Activated CD4-positive, CD25-positive, alpha-beta regulatory T cell treated with anti-CD3 and anti-CD28 coated beads, Interleukin-2, amount 50 U/mL, for 16 hours (primary cell): ENCODE measurements around the gene ISCU.
"Not testable (repeated sequence)": the region's sequence is repeated elsewhere in the genome, so short reads cannot be mapped to it uniquely, and the experiment has no call there.

Source experiments
- DNase-seq: peaks from one replicate; pipeline ENCODE4 v3.0.0-alpha.2; 2020; ENCODE audit warnings: low read depth, low spot score

ISCU gene

GRCh38 chr12:108543652-108544051, 18.7 kb upstream of the ISCU start:
- no peak for DNase-seq

- no peak for DNase-seq
These were observed 14.7 kb upstream of the ISCU start for GRCh38 chr12:108547686-108548085.

- DNase-seq, result no peak
These were observed 13.4 kb upstream of the ISCU start for GRCh38 chr12:108548954-108549521.

- DNase-seq, result no peak
These were observed 10.9 kb upstream of the ISCU start for GRCh38 chr12:108551535-108551934.

- DNase-seq, result no peak
These were observed 8.6 kb upstream of the ISCU start for GRCh38 chr12:108553799-108554198.

- not testable (repeated sequence) for DNase-seq
These were observed 7.0 kb upstream of the ISCU start for GRCh38 chr12:108555383-108555782.

- DNase-seq, result no peak
These were observed 3.3 kb upstream of the ISCU start for GRCh38 chr12:108559007-108559655.

- no peak for DNase-seq
These were observed 2.6 kb upstream of the ISCU start for GRCh38 chr12:108559748-108560147.

- no peak for DNase-seq
These were observed 2.1 kb upstream of the ISCU start for GRCh38 chr12:108560321-108560721.

- DNase-seq, result peak; percentile 66
These were observed 1.4 kb upstream of the ISCU start, which contains the start of gene SART3 for GRCh38 chr12:108560752-108561719. Gene SART3, minus strand, starts transcription at chr12:108561173. Its CDS starts 19 bp downstream, at chr12:108561154.

- no peak for DNase-seq
These were observed 496 bp upstream of the ISCU start for GRCh38 chr12:108561852-108562347.

GRCh38 chr12:108563136-108563803, 874 bp downstream of the ISCU start:
- peak; percentile 80 for DNase-seq

- no peak for DNase-seq
These were observed 1.4 kb downstream of the ISCU start for GRCh38 chr12:108563804-108564151.

- no peak for DNase-seq
These were observed 2.3 kb downstream of the ISCU start for GRCh38 chr12:108564724-108565123.

- no peak for DNase-seq
These were observed 2.8 kb downstream of the ISCU start for GRCh38 chr12:108565146-108565545.

GRCh38 chr12:108565976-108566375, 3.6 kb downstream of the ISCU start:
- no peak for DNase-seq

- DNase-seq, result no peak
These were observed 4.1 kb downstream of the ISCU start for GRCh38 chr12:108566452-108566851.

GRCh38 chr12:108567406-108568337, 5.3 kb downstream of the ISCU start:
- no peak for DNase-seq

GRCh38 chr12:108568338-108569154, 6.2 kb downstream of the ISCU start:
- peak; percentile 47 for DNase-seq
